ENCODE measurements around the gene TRIM62.

- no peak for TF ChIP-seq POLR2A (IDR thresholded peaks at IDR 0.05; ENCODE audit: low read depth, low read length)
- no peak for TF ChIP-seq POLR2AphosphoS5 (IDR thresholded peaks at IDR 0.05; ENCODE audit: low read depth, low read length)
Measured at GRCh38 chr1:33096363-33097005, 85.4 kb downstream of the TRIM62 start.
